ENCODE results near the gene ATP6V0D1.

GRCh38 chr16:67490335-67491096 lies 9.6 kb upstream of the ATP6V0D1 start:
- TF ChIP-seq, protein P1, sequence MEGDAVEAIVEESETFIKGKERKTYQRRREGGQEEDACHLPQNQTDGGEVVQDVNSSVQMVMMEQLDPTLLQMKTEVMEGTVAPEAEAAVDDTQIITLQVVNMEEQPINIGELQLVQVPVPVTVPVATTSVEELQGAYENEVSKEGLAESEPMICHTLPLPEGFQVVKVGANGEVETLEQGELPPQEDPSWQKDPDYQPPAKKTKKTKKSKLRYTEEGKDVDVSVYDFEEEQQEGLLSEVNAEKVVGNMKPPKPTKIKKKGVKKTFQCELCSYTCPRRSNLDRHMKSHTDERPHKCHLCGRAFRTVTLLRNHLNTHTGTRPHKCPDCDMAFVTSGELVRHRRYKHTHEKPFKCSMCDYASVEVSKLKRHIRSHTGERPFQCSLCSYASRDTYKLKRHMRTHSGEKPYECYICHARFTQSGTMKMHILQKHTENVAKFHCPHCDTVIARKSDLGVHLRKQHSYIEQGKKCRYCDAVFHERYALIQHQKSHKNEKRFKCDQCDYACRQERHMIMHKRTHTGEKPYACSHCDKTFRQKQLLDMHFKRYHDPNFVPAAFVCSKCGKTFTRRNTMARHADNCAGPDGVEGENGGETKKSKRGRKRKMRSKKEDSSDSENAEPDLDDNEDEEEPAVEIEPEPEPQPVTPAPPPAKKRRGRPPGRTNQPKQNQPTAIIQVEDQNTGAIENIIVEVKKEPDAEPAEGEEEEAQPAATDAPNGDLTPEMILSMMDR (IDR thresholded peaks at IDR 0.05) = no peak
- no peak for TF ChIP-seq POLR2AphosphoS5 (IDR thresholded peaks at IDR 0.05)
- no peak for TF ChIP-seq POLR2A (IDR thresholded peaks at IDR 0.05; ENCODE audit: low read depth)
- TF ChIP-seq EP300 (IDR thresholded peaks at IDR 0.05) = no peak
